Memory B cell (primary cell): ENCODE measurements around the gene SFI1.
A peak's percentile ranks its signal among the peaks of the same experiment; 100 is the strongest.

Experiments
- ATAC-seq: fragments of 150-1000 bp; cut with Tn5 transposase; 2 replicates; pipeline ENCODE4 v1.10.0; 2021; ENCODE audit warnings: low read depth, mild to moderate bottlenecking, moderate library complexity
- DNase-seq, 2 donors: peaks; one replicate each; pipeline ENCODE4 v3.0.0; 2022; ENCODE audit warnings: low spot score in 2 of 2
- H3K27ac Mint-ChIP-seq: one replicate; pipeline ENCODE4 v1.8.0; 2022; ENCODE audit warnings: mild to moderate bottlenecking, moderate library complexity, mixed read lengths
- H3K27me3 Mint-ChIP-seq: one replicate; pipeline ENCODE4 v1.8.0; 2022; ENCODE audit warnings: mixed read lengths
- H3K36me3 Mint-ChIP-seq: one replicate; pipeline ENCODE4 v1.8.0; 2022; ENCODE audit warnings: mild to moderate bottlenecking, mixed read lengths
- H3K4me1 Mint-ChIP-seq: one replicate; pipeline ENCODE4 v1.8.0; 2022; ENCODE audit warnings: mixed read lengths
- H3K4me3 Mint-ChIP-seq: one replicate; pipeline ENCODE4 v1.8.0; 2022; ENCODE audit warnings: mild to moderate bottlenecking, moderate library complexity, mixed read lengths
- H3K9me3 Mint-ChIP-seq: one replicate; pipeline ENCODE4 v1.8.0; 2022; ENCODE audit warnings: mixed read lengths

SFI1 gene

DNA sequence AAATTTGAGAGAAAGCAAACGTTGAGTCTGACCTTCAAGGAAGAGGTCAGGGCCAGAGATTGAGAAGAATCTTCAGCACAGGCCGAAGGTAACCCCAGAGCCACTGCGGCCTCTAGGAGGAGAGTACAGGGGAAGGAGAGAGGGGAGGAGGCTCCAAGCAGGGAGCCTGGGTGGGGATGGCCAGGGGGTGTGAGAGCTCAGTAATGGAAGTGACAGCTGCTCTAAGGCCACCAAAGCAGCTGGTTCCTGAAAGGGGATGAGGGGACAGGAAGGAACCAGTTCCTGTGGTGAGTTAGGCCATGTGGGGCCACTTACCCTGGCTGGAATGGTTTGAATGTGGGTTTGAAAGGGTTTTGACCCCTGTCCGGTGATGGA, 119.6 kb downstream of the SFI1 start:
- H3K4me1 Mint-ChIP-seq, result peaks cover 30% of the 10 kb centered on the region
- peaks cover 12% of the 10 kb centered on the region for H3K36me3 Mint-ChIP-seq
- peak overlapping the region; percentile 25 for H3K4me3 Mint-ChIP-seq
- H3K27ac Mint-ChIP-seq, result peak overlapping the region; percentile 80
- no peaks in the 10 kb centered on the region for H3K9me3 Mint-ChIP-seq
- ATAC-seq (no peak), DNase-seq (no peak)
- H3K27me3 Mint-ChIP-seq, result no peaks in the 10 kb centered on the region

DNA sequence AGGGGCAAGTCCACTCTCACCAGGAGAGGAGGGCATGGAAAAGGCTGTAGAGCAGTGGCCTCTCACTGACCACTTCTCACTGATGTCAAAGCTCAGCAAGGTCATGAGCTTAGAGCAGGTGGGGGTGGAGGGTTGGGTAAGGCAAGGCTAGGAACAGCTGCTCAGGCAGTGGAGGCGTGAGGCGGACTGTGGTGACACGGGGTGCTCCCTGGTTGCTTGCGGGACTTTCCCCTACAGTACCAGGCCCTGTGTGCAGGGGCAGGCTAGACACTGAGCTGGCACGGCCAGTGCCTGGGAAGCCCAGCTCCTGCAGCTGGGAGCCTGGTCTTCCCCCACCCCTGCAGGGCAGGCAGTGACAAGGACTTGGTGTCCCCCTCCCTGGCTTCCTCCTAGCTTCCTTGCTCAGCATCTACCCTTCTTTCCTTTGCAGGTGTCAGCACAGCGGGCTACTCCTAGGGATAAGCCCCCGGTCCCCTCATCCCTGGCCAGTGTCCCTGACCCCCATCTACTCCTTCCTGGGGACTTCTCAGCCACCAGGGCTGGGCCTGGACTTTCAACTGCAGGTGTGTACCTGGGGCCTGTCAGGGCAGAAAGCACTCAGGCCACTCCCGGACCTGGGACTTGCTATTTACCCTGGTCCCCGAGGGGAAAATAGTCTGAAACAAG, 120.1 kb downstream of the SFI1 start:
- Mint-ChIP-seq H3K27ac (peak overlapping the region; percentile 80), H3K9me3 (no peaks in the 10 kb centered on the region), H3K4me1 (peaks cover 30% of the 10 kb centered on the region), H3K27me3 (no peaks in the 10 kb centered on the region), H3K4me3 (no peak overlapping the region), H3K36me3 (peaks cover 12% of the 10 kb centered on the region)
- ATAC-seq (peak; percentile 97), DNase-seq (no peak)

DNA sequence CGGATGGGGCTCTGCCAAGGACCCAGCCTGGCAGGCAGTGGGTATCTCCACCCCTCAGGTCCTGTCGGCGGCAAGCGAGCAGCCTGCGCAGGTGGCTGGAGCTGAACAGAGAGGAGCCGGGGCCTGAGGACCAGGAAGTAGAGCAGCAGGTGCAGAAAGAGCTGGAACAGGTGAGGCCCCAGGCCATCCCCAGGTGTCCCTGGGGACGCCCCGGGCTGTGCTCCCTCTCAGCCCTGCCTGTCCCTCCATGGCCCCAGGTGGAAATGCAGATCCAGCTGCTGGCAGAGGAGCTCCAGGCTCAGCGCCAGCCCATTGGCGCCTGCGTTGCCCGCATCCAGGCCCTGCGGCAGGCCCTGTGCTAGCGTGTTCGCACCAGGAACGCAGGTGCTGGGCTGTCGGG, 121.7 kb downstream of the SFI1 start:
- Mint-ChIP-seq H3K36me3 (peaks cover 8% of the 10 kb centered on the region), H3K27ac (no peak overlapping the region)
- no peak for ATAC-seq

DNA sequence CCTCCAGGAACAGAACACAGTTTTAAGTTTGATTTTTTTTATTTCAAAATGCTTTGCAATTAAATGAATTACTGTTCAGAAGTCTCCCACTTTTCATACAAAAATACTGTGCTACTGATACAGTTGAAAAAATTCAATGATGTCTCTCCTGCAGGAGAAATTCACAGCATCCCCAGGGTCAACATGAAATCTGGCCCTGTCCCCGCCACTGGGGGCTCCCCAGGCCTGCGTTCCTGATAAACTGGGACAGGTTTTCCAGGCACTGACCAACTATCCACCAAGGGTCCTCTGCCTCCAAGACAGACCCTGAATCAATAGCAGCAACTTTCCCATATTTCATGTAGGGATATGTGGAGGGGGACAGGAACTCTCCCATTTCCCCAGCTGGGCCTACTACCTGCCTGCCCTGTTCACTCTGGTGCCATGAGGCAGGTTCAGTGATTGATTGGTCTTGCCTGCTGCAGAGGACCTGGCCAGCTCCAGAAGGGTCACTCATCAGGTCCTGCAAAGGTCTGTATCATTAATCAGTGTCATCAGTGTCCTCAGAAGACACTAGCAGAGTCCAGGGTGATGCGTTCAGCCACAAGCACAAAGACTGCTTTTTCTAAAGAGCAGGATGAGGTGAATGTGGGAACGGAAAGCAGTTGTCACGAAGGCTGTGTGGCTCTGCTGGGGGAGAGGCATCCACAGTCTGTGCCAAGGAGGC, 122.3 kb downstream of the SFI1 start:
- Mint-ChIP-seq H3K4me3 (no peak overlapping the region), H3K27ac (peak overlapping the region; percentile 58), H3K4me1 (peaks cover 28% of the 10 kb centered on the region), H3K9me3 (no peaks in the 10 kb centered on the region), H3K36me3 (peaks cover 8% of the 10 kb centered on the region), H3K27me3 (no peaks in the 10 kb centered on the region)
- no peak for ATAC-seq
- DNase-seq, result no peak

More for the DNA sequence above, 121.7 kb downstream of the SFI1 start:
- no peak overlapping the region for H3K4me3 Mint-ChIP-seq
- no peaks in the 10 kb centered on the region for H3K9me3 Mint-ChIP-seq
- no peak for DNase-seq
- peaks cover 28% of the 10 kb centered on the region for H3K4me1 Mint-ChIP-seq
- no peaks in the 10 kb centered on the region for H3K27me3 Mint-ChIP-seq

DNA sequence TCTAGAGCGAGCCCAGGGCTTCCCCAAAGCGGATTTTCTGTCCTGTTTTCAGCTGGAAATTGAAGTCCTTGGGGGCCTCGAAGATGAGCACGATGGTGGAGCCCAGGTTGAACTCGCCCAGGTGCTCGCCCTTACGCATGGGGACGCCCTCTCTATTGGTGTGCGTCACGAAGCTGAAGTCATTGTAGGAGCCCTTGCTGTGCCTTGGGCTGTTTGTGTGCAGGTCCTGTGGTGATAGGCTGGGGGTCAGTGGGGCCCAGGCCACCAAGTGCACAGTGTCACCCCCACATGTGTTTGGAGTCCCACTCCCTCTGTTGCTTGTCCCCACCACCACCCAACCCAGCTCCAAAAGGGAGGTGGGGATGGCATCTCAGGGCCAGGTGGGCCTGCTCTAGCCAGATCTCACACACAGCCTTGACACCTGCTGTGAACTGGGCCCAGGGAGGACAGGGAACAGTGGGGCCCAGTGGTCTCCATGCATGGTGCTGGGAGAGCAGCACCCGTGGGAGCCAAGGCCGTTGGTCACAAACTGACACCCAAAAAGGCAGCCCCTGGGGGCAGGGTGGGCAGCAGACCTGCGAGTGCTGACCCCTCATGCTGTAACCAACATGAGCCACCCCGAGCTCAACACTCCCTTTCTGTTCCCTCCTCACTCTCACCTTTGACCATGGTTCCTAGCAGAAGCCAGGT, 123.4 kb downstream of the SFI1 start:
- no peak overlapping the region for H3K27ac Mint-ChIP-seq

DNA sequence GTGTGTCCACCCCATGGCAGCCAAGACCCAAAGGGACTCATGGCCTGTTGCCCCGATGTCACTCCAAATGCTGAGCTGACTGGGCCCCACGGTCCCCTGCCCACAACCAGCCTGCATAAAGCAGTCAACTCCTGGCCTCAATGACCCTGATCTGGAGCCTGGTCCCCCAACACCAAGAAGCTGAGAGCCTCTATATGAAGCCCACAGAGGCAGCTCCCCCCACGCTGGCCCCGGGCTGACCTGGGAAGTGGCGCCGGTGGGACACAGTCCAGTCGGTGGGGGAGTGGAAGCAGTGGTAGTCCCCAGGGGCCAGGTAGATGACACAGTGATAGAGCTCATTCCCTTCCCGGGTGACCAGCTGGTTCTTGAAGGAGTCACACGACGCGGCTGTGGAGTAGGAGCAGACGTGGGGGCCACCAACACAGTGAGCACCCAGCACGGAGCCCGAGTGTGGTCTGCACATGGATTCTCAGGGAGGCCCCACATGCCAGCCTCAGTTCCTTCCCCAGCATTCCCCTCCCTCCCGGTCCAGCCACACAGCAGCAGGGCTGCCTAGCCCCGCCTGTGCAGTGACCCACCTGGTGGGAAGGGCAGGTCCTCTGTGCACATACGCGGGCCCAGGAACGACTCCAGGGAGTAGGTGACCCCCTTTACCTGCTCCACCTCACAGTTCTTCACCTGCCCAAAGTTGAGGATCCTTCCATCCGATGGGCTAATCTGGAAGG, 124.6 kb downstream of the SFI1 start:
- Mint-ChIP-seq H3K27ac (no peak overlapping the region), H3K4me3 (no peak overlapping the region), H3K4me1 (peaks cover 16% of the 10 kb centered on the region), H3K36me3 (peaks cover 7% of the 10 kb centered on the region), H3K9me3 (no peaks in the 10 kb centered on the region), H3K27me3 (no peaks in the 10 kb centered on the region)
- ATAC-seq (no peak), DNase-seq (no peak)

More for the DNA sequence above, 123.4 kb downstream of the SFI1 start:
- H3K4me3 Mint-ChIP-seq, result no peak overlapping the region
- DNase-seq (no peak), ATAC-seq (no peak)
- H3K36me3 Mint-ChIP-seq, result peaks cover 6% of the 10 kb centered on the region
- no peaks in the 10 kb centered on the region for H3K27me3 Mint-ChIP-seq
- H3K9me3 Mint-ChIP-seq, result no peaks in the 10 kb centered on the region
- peaks cover 24% of the 10 kb centered on the region for H3K4me1 Mint-ChIP-seq

DNA sequence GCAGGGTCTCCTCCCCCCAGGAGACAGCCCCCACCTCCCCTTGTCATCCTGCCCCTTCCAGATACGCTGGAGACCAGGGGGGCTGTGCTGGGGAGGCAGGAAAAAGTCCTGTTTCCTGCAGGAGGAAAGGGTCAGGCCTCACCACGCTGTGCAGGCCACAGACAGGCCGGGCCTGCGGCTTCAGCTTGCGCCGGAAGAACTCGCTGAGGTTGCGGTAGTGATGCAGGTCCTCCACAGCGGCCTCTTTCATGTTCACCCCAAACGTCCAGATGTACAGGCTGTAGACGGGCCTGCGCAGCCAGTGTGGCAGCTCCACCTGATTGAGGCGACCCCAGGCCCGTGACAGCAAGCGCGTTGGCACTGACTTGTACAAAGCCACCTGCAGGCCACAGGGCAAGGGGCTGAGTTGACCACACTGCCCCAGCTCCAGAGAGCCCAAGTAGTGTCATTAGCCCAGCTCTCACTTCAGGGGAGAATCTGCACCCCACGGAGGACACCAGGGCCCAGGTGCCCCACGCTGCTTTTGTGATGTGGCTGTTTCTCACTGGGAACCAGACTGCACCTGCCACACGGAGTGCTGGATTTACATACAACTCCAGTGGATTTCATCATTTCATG, 125.3 kb downstream of the SFI1 start:
- Mint-ChIP-seq H3K4me3 (no peak overlapping the region), H3K36me3 (peaks cover 7% of the 10 kb centered on the region), H3K9me3 (no peaks in the 10 kb centered on the region), H3K27ac (no peak overlapping the region), H3K4me1 (peaks cover 9% of the 10 kb centered on the region), H3K27me3 (no peaks in the 10 kb centered on the region)
- DNase-seq (no peak), ATAC-seq (no peak)

DNA sequence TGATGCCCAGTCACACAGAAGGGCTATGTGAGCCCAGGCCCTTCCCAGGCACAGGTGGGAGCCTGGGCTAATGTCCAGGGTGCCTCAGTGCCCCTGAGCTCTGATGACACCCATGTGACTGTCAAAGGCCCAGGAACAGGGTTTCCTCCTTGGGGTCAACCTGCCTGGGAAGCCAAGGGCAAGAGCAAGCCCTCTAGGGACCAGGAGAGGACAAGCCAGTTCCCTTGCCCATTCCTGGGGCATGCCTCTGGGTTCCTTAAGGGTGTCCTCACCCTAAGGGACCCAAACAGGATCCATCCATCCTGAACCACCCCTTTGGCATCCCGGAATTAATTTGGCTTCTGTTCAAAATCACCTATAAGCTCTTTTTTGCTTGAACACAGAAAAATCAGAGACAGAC, 126.6 kb downstream of the SFI1 start:
- H3K36me3 Mint-ChIP-seq, result peaks cover 4% of the 10 kb centered on the region
- DNase-seq, result no peak
- H3K4me1 Mint-ChIP-seq, result peaks cover 17% of the 10 kb centered on the region
- H3K27ac Mint-ChIP-seq, result peak overlapping the region; percentile 31
- H3K9me3 Mint-ChIP-seq, result no peaks in the 10 kb centered on the region
- ATAC-seq, result no peak
- H3K4me3 Mint-ChIP-seq, result no peak overlapping the region
- no peaks in the 10 kb centered on the region for H3K27me3 Mint-ChIP-seq

DNA sequence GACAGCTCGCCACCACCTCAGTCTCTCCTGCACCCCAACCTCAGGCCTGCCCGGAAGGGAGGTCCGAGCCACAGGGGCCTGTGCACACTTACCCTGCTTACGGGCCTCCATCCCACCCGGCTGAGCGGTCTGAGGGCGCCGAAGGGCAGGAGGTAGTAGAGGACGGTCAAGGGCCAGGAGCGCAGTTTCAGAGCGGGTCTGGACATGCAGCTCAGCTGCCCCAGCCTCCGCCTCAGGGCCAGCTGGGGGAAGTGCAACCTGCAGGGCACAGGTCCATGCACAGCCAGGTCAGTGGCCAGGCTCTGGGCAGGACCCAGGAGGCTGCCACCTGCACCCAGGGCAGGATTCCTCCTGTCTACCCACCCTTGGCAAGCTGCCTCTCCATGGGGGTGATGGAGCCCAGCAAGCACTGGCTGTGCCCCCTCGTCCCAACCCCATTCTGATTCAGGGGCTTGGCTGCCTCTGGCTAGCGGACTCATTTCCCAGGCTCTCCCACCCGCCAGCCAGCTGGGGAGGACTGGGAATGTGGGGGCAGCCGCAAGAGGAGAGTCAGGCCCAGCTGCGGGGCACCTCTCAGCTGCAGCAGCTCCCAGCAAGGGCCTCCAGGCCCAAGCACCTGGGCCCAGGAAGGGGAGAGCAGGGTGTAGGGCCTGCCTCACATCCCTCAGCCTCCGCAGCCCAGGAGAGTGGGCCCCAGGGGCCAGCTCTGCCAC, 127.4 kb downstream of the SFI1 start:
- Mint-ChIP-seq H3K36me3 (peaks cover 4% of the 10 kb centered on the region), H3K4me1 (peaks cover 23% of the 10 kb centered on the region), H3K9me3 (no peaks in the 10 kb centered on the region), H3K27me3 (no peaks in the 10 kb centered on the region), H3K4me3 (no peak overlapping the region), H3K27ac (peak overlapping the region; percentile 31)
- ATAC-seq (no peak), DNase-seq (no peak)

DNA sequence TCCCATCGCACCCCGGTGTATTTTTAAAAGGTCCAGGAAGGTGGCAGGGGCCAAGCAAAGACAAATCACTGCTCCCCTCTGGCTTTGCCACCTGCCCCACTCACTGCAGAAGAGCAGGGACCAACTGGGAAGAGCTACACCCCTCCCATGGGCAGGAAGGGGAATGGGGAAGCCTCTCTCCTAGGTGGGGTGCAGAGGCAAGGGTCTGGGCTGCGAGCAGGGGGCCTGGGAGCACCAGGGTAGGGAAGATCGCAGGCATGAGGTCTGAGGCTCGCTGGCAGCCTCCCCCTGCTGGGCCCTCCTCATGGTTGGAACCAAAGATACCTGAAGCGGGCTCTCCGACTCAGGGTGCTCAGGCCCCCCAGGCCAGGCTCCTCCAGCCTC, 128.9 kb downstream of the SFI1 start:
- Mint-ChIP-seq H3K4me1 (peaks cover 31% of the 10 kb centered on the region), H3K36me3 (peaks cover 2% of the 10 kb centered on the region), H3K9me3 (no peaks in the 10 kb centered on the region), H3K4me3 (no peak overlapping the region), H3K27ac (peak overlapping the region; percentile 72), H3K27me3 (no peaks in the 10 kb centered on the region)
- DNase-seq (no peak), ATAC-seq (no peak)

DNA sequence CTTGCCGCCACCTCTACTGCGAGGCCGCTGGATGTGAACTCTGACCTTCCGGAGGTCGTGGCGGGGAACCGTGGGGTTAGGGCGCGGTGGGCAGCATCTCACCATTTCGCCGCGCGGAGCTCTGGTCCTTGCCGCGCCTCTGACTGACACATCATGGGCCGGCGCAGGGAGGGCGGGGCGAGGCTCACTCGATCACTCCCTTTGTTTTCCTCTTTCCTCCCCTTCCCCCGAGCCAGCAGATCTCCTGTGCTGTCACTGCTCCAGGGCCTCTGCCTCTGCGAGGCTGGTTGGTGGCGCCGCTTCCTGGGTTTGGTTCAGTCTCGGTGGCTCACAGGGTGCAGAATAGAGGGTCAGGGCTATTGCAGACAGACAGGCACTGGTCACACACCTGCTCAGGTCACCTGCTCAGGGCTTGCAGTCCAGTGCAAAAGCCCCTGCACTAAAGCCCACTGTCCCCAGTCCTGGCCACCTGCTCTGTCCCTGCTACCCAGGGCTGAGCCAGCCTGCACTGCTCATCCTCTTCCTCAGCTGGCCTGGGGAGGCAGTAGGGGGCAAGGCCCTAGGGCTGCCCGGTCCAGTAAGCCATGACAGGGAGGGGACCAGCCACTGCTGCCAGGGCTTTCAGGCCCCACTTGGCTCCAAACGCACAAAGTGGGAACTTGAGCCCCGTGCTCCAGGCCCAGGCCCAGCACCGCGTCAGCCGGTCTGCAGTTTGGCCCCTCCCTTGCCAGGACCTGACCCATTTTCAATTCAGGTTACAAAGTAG, 129.5 kb downstream of the SFI1 start:
- Mint-ChIP-seq H3K36me3 (peaks cover 2% of the 10 kb centered on the region), H3K4me3 (no peak overlapping the region), H3K27ac (peak overlapping the region; percentile 78), H3K4me1 (peaks cover 33% of the 10 kb centered on the region), H3K27me3 (no peaks in the 10 kb centered on the region), H3K9me3 (no peaks in the 10 kb centered on the region)
- DNase-seq, result no peak
- ATAC-seq, result no peak

DNA sequence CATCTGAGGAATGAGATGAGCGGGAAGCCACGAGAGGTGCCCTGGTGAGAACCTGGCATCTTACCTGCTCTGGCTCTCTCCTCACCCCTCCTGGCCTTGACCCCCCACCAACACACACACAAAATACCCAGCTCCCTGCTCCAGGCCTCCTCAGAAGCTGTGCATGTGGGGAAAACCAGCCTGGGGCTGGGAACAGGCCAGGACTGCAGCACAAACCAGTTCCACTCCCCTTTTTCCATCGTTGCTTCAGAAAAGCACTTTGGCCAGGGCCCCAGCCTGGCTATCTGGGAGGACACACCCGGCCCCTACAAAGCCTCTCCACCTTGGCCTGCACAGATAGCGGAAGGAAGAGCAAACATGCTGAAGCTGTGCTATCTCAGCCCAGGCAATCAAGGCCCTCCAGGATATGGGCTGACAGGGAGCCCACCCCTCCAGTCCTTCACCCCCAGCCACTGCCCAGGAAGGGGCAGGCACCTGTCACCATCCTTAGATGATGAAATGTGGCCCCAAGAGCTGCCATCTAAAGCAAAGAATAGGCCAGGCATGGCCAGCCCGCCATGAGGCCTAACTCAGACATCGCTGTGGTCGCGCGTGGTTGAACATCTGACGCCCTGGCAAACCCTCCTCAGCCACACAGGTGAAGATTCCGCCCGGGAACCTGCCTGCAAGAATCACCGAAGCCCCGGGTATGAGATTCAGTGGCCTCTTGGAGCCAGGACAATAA, 130.3 kb downstream of the SFI1 start:
- Mint-ChIP-seq H3K27me3 (no peaks in the 10 kb centered on the region), H3K9me3 (no peaks in the 10 kb centered on the region), H3K27ac (peak overlapping the region; percentile 78), H3K4me1 (peaks cover 39% of the 10 kb centered on the region), H3K4me3 (no peak overlapping the region), H3K36me3 (peaks cover 2% of the 10 kb centered on the region)
- no peak for DNase-seq
- no peak for ATAC-seq
